DOHH2 (cell line): ENCODE measurements around the gene OTUD4.

Source experiments
- CTCF ChIP-seq: fragments of 200-600 bp; sonication (generic); IDR thresholded peaks from one replicate; pipeline ENCODE4 v1.5.1; 2014; ENCODE audit warnings: antibody characterized with exemption, mild to moderate bottlenecking, low read depth, low read length; ENCODE audit not compliant: poor library complexity, severe bottlenecking
- EZH2phosphoT487 ChIP-seq: fragments of 200-600 bp; sonication (generic); IDR thresholded peaks from 2 replicates; pipeline ENCODE4 v1.6.1; 2017; ENCODE audit warnings: borderline replicate concordance, mild to moderate bottlenecking, antibody characterized with exemption, low read length, moderate library complexity, mixed read lengths

GRCh38 chr4:145217349-145217748, 37.0 kb upstream of the OTUD4 start:
- no peak for TF ChIP-seq CTCF
- no peak for TF ChIP-seq EZH2phosphoT487
